ENCODE results near the gene INPP5J. TPM values are rescaled to one million over a fixed set of nuclear protein-coding genes. Genes with fewer than 3 reads are reported as not detected.
"Not testable (repeated sequence)": the region's sequence is repeated elsewhere in the genome, so short reads cannot be mapped to it uniquely, and the experiment has no call there.

INPP5J gene
- total RNA-seq, 1 donor from 2014 or later = 0.20 TPM

DNA sequence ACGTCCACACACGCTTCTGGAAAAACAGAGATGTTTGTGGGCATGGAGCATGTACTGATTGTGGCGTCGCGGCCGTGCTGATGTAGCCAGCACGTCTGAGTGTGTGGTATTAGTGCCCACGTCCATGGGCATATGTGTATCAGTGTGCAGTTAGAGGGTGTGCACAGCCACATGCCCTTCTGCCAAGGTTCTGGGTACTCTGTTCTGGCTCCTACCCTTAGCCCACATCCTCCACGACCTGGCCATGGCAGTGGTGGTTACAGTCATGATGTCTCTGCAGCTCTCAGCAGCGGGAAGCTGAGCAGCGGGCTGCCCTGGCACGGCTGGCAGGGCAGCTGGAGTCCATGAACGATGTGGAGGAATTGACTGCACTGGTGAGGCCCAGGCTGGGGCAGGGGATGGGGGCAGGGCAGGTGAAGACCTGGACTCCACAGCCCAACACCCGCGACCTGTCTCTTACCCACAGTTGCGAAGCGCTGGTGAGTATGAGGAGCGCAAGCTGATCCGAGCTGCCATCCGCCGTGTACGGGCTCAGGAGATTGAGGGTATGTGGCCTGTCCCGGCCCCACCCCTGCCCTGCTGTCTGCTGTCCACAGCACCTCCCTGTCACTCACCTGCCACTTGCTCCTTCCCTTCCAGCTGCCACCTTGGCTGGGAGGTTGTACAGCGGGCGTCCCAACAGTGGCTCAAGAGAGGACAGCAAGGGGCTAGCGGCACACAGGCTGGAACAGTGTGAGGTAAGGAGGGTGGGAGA, 34.4 kb upstream of the INPP5J start:
- DNase-seq (ENCODE audit: low read depth, low spot score) = no peak

DNA sequence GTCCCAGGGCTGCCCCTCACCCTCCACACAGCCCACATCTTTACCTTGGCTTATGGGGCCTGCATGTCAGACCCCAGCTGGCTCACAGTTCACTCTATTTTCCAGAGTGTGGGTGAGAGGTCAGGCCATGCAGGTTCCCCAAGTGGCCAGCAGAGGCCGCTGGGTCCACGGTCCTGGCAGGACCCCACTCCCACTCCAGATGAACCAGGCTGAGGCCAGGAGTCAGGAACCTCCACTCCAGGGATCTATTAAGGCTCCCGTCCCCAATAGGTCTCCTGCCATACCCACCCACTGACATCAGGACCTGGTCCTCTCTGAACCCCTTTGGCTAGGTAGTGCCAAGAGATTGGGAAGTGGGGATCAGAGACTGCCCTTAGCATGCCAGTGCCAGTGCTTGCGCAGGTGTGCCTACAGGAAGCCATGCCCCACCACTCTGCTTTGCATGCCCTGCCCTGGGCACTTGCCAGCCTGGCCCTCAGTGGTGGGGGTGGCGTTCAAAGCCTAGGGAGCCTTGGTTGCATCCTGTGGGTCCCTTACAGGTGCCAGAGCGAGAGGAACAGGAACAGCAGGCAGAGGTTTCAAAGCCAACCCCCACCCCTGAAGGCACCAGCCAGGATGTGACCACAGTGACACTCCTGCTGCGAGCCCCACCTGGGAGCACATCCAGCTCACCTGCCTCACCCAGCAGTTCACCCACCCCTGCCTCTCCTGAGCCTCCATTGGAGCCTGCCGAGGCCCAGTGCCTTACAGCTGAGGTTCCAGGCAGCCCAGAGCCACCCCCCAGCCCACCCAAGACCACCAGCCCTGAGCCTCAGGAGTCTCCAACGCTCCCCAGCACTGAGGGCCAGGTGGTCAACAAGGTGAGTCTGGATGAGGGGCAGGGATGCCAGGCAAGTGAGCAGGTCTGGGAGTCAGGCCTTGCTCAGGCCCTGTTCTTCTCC, 33.3 kb upstream of the INPP5J start:
- DNase-seq (ENCODE audit: low read depth, low spot score) = no peak

DNA sequence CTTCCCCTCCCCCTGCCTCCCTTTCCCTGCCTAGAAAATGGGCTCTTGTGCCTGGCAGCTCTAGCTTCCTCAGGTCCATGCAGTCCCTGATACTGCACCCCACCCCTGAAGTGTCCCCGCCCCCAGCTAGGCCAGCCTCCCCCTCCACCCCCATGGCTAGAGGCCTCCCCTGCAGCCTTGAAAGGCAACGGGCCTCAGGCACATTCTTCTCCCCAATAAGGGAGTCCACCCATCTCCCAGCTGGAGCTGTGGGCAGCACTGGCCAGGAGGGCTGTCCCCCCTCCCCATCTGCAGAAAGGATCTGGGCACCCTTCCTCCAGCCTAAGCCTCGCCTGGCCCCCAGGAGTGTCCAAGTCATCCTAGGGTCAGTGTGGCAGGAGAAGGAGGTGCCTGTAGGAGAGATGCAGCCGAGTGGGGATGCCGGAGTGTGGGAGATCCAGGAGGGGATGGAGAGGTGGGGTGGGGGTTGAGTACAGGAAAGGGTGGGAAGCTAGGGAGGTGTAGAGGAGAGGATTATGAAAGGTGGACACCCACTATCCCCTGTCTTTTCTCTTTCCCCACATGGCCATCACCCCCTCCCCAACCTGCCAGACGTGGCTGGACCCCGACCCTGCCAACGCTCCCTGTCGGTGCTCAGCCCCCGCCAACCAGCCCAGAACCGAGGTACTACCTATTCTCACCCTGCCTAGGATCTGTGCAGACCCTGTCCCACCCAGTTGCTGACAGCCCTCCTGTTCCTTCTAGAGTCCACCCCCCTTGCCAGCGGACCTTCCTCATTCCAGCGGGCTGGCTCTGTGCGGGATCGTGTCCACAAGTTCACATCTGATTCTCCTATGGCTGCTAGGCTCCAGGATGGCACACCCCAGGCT, 32.3 kb upstream of the INPP5J start:
- DNase-seq (ENCODE audit: low read depth, low spot score) = no peak

DNA sequence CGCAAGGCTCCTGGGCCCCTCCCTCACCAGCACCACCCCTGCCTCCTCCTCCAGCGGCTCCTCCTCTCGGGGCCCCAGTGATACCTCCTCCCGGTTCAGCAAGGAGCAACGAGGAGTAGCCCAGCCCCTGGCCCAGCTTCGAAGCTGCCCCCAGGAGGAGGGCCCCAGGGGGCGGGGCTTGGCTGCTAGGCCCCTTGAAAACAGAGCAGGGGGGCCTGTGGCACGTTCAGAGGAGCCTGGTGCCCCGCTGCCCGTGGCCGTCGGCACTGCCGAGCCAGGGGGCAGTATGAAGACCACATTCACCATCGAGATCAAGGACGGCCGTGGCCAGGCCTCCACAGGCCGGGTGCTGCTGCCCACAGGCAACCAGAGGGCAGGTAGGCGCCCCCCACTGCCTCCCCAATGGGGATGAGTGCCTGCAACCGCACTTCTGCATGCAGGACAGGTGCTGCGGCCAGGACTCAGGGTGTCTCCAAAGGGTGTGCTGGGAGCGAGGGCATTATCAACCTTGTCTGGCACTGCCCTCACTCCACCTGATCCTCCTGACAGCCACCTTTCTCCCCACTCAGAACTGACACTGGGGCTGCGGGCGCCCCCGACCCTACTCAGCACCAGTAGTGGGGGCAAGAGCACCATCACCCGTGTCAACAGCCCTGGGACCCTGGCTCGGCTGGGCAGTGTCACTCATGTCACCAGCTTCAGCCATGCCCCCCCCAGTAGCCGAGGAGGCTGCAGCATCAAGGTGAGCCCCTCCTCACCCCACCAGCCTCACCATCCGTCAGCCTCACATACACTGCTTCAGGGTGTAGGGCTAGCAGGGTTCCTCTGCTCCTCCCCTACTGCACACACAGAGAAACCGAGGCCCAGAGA, 31.4 kb upstream of the INPP5J start:
- DNase-seq (ENCODE audit: low read depth, low spot score) = no peak

DNA sequence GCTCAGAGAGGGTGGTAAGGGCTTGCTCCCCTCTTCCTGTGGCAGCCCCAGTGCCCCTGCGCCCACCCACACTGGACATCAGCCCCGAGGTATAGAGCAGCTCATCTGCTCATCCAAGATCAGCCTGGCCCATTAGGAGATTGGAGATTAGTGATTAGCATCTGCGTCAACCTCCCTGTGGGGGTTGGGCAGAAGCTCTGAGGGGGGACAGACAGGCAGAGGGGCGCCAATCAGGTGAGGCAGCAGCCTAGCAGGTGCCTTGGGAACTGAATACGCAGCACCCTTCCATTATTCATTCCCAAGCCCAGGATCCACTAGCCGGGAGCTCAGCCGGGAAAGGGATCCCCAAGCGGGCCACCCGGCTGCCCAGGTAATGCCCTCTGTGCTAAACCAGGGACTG, 30.6 kb upstream of the INPP5J start:
- DNase-seq (ENCODE audit: low read depth, low spot score) = no peak

DNA sequence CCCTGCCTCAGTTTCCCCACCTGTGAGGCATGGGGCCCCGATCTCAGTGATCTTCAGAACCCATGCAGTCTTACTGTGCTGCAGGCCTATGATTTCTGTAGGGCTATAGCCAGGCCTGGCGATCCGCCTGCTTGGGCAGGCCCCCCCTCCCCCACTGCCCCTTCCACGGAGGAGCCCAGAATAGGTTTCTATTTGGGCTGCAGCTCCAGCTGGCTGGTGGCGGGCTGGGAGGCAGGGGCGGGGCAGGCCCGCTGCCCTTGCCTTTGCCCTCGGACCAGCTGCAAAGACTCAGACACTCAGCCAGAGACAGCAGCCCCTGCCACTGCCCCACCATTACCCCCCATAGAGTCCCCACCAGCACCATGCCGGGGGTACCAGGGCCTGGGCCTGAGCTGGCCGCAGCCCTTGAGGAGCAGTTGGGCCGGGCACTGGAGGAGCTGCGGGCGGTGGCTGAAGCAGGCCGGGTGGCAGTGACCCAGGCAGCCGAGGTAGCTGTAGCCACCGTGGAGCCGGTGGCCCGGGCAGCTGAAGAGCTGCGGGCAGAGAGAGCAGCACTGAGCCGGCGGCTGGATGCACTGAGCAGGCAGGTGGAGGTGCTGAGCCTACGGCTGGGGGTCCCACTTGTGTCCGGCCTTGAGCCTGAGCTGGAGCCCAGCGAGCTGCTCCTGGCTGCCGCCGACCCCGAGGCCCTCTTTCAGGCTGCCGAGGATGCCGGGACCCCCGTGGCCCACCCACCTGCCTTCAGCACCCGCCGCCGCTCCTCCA, 29.5 kb upstream of the INPP5J start:
- no peak for DNase-seq (ENCODE audit: low read depth, low spot score)

DNA sequence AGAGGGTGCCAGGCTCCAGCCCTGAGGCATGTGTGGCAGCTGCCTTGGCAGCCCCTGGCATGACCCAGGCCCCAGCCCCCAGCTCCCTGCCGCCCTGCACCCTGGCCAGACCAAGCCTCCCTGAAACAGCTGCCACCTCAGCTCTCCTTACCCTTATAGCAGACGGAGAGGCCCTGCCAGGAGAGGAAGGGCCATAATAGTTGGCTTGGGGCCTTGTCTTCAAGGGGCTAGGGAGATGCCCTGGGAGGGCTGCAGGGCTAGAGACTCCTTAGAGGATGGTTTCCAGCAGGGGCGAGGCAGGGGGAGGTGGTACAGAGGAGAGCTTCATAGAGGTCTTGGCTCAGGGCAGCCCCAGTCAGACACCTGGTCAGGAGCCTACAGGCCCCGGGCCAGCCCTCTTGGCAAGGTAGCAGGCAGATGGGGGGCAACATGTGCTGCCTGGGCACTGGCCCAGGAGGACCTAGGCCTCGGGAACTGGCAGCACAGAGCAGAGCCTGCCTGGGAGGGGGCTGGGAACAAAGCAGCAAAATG, 28.7 kb upstream of the INPP5J start:
- DNase-seq (ENCODE audit: low read depth, low spot score) = no peak

DNA sequence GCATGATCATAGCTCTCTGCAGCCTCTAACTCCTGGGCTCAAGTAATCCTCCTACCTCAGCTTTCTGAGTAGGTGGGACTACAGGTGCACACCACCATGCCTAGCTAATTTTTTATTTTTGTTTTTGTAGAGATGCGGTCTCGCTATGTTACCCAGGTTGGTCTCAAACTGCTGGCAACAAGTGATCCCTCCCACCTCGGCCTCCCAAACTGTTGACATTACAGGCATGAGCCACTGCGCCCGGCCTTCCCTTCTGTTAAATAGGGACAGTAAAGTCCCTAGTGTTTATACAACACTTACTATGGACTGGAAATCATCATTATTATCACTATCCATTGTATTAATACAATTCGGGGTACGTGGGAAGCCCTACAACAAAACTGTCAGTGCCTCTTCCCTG, 28.0 kb upstream of the INPP5J start:
- no peak for DNase-seq (ENCODE audit: low read depth, low spot score)

DNA sequence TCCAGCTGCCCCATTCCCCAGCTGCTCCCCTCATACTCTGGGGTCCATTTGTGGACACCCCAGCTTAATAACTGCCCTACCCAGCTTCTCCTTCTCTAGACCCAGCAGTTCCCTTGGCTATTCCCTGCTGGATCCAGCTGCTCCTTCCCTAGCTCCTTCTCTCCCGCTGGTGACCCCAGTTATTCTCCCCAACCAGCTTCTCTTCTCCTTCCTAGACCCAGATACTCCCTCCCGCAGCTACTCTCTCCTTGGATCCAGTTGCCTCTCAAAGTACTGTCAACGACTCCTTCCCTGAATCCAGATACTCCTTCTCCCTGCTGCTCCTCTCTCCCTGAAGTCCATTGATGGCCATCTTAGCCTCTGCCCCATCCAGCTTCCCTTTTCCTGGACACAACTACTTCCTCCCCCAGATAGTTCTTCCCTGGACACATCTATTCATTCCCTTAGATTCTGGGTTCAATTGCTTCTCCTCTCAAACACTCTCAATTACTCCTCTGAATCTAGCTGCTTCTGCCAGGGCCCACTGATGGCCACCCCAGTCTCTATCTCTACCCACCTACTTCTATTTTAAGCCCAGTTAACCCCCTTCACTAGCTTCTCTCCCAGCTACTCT, 27.0 kb upstream of the INPP5J start:
- no peak for DNase-seq (ENCODE audit: low read depth, low spot score)

DNA sequence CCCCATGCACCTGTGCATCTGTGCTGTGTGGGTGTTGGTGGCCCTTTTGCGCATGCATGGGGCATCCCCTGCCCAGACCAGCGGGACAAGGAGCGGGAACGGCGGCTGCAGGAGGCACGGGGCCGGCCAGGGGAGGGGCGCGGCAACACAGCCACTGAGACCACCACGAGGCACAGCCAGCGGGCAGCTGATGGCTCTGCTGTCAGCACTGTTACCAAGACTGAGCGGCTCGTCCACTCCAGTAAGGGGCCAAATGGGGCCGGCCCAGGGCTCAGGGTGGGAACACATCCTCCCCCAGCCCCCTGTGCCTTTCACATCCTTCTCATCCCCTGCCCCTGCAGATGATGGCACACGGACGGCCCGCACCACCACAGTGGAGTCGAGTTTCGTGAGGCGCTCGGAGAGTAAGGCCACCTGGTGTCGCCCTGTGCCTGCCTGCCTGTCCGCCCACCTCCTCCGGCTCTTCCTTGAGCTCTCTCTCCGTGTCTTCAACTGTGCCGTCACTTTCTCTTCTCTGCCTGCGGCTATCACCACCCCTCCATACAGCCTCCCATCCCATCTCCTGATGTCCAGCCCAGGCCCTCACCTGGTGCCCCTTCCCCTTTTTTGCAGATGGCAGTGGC, 26.0 kb upstream of the INPP5J start:
- no peak for DNase-seq (ENCODE audit: low read depth, low spot score)

DNA sequence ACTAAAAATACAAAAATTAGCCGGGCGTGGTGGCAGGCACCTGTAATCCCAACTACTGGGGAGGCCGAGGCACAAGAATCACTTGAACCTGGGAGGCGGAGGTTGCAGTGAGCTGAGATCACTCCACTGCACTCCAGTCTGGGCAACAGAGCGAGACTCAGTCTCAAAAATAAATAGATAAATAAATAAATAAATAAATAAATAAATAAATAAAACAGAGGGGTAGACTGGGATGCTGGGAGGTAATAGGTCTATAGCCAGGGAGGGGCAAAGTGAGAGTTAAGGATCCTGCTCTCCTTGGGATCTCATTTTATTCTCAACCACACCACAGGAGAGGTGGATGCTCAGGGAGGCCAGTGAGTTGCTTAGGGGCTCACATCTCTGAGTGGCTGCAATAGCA, 25.2 kb upstream of the INPP5J start:
- not testable (repeated sequence) for DNase-seq (ENCODE audit: low read depth, low spot score)

DNA sequence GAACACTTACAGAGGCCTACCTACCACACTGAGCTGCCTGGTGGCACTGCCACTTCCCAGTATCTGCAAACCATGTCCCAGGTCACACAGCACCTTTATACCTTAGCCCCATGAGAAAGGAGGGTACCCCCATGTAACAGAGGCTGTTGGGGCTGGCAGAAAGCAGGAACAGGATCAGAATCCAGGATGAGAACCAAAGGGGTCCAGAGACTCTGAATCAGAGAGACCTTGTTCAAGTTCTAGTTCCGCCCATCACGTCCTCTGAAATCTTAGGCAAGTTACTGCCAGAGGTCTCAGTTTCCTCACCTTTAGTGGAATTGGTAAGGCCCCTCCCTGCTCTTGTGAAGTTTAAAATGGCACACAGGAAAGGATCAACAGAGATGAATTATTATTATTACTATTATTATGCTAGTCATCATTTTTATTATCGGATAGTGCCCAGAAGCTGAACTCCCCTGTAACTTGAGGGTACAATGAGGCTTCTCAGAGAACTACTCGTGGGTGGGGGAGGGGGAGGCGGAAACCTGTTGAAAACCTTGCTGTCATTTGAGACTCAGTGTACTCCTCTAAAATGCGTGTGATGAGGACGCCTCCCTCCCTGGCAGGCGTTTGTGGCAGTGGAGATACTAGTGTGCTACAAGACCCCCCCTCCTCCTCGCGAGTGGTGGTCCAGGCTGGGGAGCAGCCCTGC, 24.7 kb upstream of the INPP5J start:
- DNase-seq (ENCODE audit: low read depth, low spot score) = no peak

DNA sequence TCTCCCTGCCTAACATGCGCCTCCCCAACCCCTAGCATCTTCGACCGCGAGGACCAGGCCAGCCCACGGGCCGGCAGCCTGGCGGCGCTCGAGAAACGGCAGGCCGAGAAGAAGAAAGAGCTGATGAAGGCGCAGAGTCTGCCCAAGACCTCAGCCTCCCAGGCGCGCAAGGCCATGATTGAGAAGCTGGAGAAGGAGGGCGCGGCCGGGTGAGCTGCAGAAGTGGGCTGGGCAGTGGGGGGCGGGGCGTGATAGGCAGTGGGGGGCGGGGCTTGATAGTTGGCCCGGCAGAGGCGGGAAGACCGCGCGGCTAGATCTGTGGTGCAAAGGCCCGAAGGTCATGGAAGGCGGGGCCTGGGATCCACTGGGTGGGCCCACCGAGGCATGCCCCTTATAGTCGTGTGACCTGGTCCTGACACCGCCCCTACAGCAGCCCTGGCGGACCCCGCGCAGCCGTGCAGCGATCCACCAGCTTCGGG, 24.1 kb upstream of the INPP5J start:
- DNase-seq (ENCODE audit: low read depth, low spot score) = no peak

DNA sequence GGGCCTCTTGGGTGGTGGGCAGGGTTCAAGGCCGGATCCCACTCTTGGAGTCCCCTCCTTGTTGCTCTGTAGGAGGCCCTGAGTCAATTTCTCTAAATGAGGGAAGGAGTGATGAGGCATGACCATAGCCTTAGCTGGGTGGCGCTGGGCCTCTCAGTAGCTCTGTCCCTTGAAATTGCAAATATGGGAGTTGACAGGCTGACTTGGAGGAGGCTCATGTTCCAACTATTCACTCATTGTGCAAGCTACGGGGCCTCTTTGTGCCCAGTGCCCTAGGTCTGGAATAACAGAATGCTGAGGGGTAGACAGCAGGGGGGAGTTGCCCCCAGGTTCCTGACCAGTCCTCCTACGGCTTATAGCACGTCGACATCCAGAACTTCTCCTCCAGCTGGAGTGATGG, 23.4 kb upstream of the INPP5J start:
- no peak for DNase-seq (ENCODE audit: low read depth, low spot score)

DNA sequence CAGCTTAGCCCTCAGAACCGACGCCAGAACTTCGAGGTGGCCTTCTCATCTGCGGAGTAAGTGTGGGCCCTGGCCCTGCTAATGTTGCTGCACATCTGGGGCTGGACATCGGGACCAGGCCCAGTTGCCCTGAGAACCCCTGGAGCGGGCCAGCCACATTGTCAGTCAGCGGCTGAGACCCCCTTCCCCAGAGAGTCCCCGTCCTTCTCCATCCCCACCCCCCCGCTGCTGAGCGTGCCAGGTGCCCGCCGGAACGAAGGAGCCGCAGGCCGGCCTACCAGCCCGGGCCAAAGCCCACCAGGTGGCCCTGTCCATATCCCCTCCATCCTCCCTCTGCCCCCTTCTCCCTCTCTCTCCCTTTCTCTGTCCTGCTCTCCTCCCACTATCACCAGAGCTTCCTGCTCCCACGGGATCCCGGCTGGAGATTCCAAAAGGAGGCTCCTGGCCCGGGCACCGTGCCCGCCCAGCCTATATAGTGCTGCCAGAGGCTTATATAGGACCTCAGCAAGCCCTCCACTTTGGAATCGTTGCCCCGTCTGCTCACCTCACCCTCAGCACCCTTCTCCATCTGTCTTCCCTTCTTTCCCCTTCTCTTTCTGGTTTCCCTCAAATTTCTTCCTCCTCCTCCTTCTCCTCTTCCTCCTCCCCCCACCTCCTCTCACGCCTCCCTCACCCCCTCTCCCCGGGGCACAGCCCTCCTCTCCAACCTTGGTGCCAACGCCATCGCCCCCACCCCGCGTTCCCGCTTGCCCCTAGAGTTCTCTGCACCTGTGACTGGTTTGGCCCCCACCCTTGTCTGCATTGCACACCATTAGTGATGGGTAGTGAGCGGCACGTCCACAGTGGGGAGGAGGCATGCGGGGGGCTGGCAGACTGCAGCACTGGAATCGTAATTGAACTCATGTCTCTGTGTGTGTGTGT, 22.7 kb upstream of the INPP5J start:
- DNase-seq (ENCODE audit: low read depth, low spot score) = no peak

DNA sequence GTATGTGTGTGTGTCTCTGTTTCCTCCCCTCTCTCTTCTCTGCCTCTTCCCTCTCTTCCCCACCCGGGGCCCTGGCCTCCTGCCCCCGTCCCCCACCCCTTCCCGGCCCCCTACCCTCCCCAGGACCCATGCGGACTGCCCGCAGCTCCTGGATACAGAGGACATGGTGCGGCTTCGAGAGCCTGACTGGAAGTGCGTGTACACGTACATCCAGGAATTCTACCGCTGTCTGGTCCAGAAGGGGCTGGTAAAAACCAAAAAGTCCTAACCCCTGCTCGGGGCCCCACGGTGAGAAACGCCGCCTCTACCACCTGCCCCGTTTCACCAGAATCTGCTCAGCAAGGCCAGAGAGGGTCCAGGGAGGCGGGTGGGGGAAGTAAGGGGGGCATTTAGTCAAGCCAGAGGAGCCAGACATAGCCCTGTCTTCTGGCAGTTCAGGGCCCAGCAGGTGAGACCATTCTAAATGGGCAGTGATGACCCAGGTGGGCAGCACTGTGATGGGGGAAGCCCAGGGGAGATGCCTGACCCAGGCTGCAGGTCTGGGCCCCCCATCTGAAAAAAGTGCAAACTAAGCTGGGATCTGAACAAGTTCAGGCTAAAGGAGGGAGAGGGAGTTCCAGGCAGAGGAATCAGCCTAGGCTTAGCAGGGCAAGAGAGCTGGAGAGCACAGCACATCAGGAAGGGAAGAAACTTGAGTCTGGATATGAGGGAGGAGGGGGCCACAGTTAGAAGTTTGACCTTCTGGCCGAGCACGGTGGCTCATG, 21.8 kb upstream of the INPP5J start:
- DNase-seq (ENCODE audit: low read depth, low spot score) = no peak
